Measurements from ENCODE around the gene TNFRSF6B. TPM values are rescaled to one million over a fixed set of nuclear protein-coding genes. Genes with fewer than 3 reads are reported as not detected.

Gene TNFRSF6B
- total RNA-seq, 1 experiment from 2014 or later = not detected

- H3K36me3 ChIP-seq (ENCODE audit: control insufficient read depth, insufficient read depth, low read length) = peaks cover 9% of the 10 kb centered on the region; the same call in 1 of the 2 replicates
- ATAC-seq (no peak), DNase-seq (ENCODE audit: low read depth, low spot score) (no peak)
- no peaks in the 10 kb centered on the region for H3K9me3 ChIP-seq (ENCODE audit: control insufficient read depth, insufficient read depth, low read depth, low read length)
- TF ChIP-seq SIN3A (IDR thresholded peaks at IDR 0.05; ENCODE audit: borderline replicate concordance, insufficient read depth, low read depth, low read length) = no peak
- no peak for TF ChIP-seq TCF7L2 (IDR thresholded peaks at IDR 0.05; ENCODE audit: low read depth, low read length)
- TF ChIP-seq REST (IDR thresholded peaks at IDR 0.05; ENCODE audit: insufficient read depth in 1 of 2, low read depth in 2 of 2, low read length in 1 of 2) = no peak
- no peak for TF ChIP-seq CTCF (IDR thresholded peaks at IDR 0.05)
- no peak for TF ChIP-seq POLR2AphosphoS5 (IDR thresholded peaks at IDR 0.05; ENCODE audit: low read depth, low read length)
- in situ Hi-C loops (cut with HindIII; ENCODE audit: low pct_unique_long_range_greater_than_20kb, low sequenced_read_pairs) (no loop called here), intact Hi-C loops (cut with micrococcal nuclease; ENCODE audit: unreplicated experiment) (no loop called here)
- H3K4me1 ChIP-seq (ENCODE audit: control insufficient read depth, insufficient read depth, low read length) = peaks cover 51% of the 10 kb centered on the region
- BruUV-seq (replicated peaks) = no TSS peak
- ChIA-PET CTCF (no interaction called here), POLR2A (no interaction called here)
- H3K27ac ChIP-seq (ENCODE audit: low read length) = no peak overlapping the region
- no peaks in the 10 kb centered on the region for H3K27me3 ChIP-seq (ENCODE audit: control insufficient read depth, insufficient read depth, low read length)
- no peak overlapping the region for H3K4me3 ChIP-seq (ENCODE audit: low read depth in 2 of 2, low read length in 2 of 2)
These were observed 7.7 kb downstream of the TNFRSF6B start for GRCh38 chr20:63703976-63704748.

DNA sequence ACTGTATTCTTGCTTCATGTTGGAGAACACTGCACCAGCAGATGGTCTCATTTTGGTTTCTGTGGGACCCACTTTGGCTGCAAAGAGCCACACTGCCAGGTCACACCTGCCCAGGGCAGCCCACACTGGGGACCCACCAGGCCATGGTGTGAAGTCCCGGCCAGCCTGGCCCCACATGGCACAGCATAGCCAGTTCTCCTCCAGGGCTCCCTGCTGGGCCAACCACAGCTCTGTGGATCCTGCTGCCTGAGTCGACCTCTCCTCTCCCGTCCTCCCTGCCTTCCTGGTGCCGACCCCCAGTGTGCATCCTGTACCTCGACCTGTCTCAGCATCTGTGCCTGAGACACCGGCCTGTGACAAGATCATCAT is 8.3 kb downstream of the TNFRSF6B start:
- BruUV-seq (replicated peaks) = no TSS peak
- no peak overlapping the region for H3K4me3 ChIP-seq (ENCODE audit: low read depth in 2 of 2, low read length in 2 of 2)
- intact Hi-C loops (cut with micrococcal nuclease; ENCODE audit: unreplicated experiment) (no loop called here), in situ Hi-C loops (cut with HindIII; ENCODE audit: low pct_unique_long_range_greater_than_20kb, low sequenced_read_pairs) (no loop called here)
- ATAC-seq (no peak), DNase-seq (ENCODE audit: low read depth, low spot score) (no peak)
- no peak for TF ChIP-seq CTCF (IDR thresholded peaks at IDR 0.05)
- no peak for TF ChIP-seq TCF7L2 (IDR thresholded peaks at IDR 0.05; ENCODE audit: low read depth, low read length)
- TF ChIP-seq REST (IDR thresholded peaks at IDR 0.05; ENCODE audit: insufficient read depth in 1 of 2, low read depth in 2 of 2, low read length in 1 of 2) = no peak
- no peak for TF ChIP-seq SIN3A (IDR thresholded peaks at IDR 0.05; ENCODE audit: borderline replicate concordance, insufficient read depth, low read depth, low read length)
- TF ChIP-seq POLR2AphosphoS5 (IDR thresholded peaks at IDR 0.05; ENCODE audit: low read depth, low read length) = no peak
- H3K36me3 ChIP-seq (ENCODE audit: control insufficient read depth, insufficient read depth, low read length) = peaks cover 9% of the 10 kb centered on the region; the same call in 1 of the 2 replicates
- H3K4me1 ChIP-seq (ENCODE audit: control insufficient read depth, insufficient read depth, low read length) = peaks cover 49% of the 10 kb centered on the region
- ChIA-PET CTCF (no interaction called here), POLR2A (no interaction called here)
- H3K9me3 ChIP-seq (ENCODE audit: control insufficient read depth, insufficient read depth, low read depth, low read length) = no peaks in the 10 kb centered on the region
- no peaks in the 10 kb centered on the region for H3K27me3 ChIP-seq (ENCODE audit: control insufficient read depth, insufficient read depth, low read length)
- no peak overlapping the region for H3K27ac ChIP-seq (ENCODE audit: low read length)

Data from Panc1 (cell line).